DOHH2 (cell line): ENCODE measurements around the gene FRG1.
"Not testable (repeated sequence)": the region's sequence is repeated elsewhere in the genome, so short reads cannot be mapped to it uniquely, and the experiment has no call there.

Experiments used
- H3F3A ChIP-seq: fragments of 200-600 bp; sonication (generic), shearing (Covaris generic); 2 replicates; pipeline ENCODE4 v1.6.0; 2016; ENCODE audit warnings: antibody characterized with exemption, mild to moderate bottlenecking; ENCODE audit not compliant: control insufficient read depth, insufficient read depth
- H3K27ac ChIP-seq: fragments of 200-600 bp; sonication (generic); 2 replicates; pipeline ENCODE4 v1.5.1; 2014; ENCODE audit warnings: low read depth, mild to moderate bottlenecking, low read length, moderate library complexity
- H3K27me3 ChIP-seq: fragments of 200-600 bp; sonication (generic); 2 replicates; pipeline ENCODE4 v1.6.1; 2014; ENCODE audit warnings: mild to moderate bottlenecking, low read length, mixed read lengths; ENCODE audit not compliant: control insufficient read depth
- H3K36me3 ChIP-seq: fragments of 200-600 bp; sonication (generic); 2 replicates; pipeline ENCODE4 v1.6.1; 2014; ENCODE audit warnings: mild to moderate bottlenecking, low read length, moderate library complexity, mixed read lengths; ENCODE audit not compliant: control insufficient read depth
- H3K4me1 ChIP-seq: fragments of 200-600 bp; sonication (generic); 2 replicates; pipeline ENCODE4 v1.6.1; 2014; ENCODE audit warnings: mild to moderate bottlenecking, low read length, mixed read lengths; ENCODE audit not compliant: control insufficient read depth
- H3K4me2 ChIP-seq: fragments of 200-600 bp; sonication (generic); 2 replicates; pipeline ENCODE4 v1.6.0; 2014; ENCODE audit warnings: mild to moderate bottlenecking, low read length, moderate library complexity
- H3K4me3 ChIP-seq: fragments of 200-600 bp; sonication (generic); 2 replicates; pipeline ENCODE4 v1.5.1; 2014; ENCODE audit warnings: mild to moderate bottlenecking, low read length, mixed read lengths
- H3K79me2 ChIP-seq: fragments of 200-600 bp; sonication (generic); 2 replicates; pipeline ENCODE4 v1.6.1; 2014; ENCODE audit warnings: mild to moderate bottlenecking, low read length, mixed read lengths; ENCODE audit not compliant: control insufficient read depth
- H3K9me2 ChIP-seq: fragments of 200-600 bp; sonication (generic); replicated peaks from 2 replicates; pipeline ENCODE4 v1.6.1; 2014; ENCODE audit warnings: mild to moderate bottlenecking, low read length, mixed read lengths; ENCODE audit not compliant: control insufficient read depth
- H3K9me3 ChIP-seq: fragments of 200-600 bp; sonication (generic); 2 replicates; pipeline ENCODE4 v1.6.1; 2014; ENCODE audit warnings: antibody characterized with exemption, low read length, mixed read lengths; ENCODE audit not compliant: control insufficient read depth, insufficient read depth
- H4K20me1 ChIP-seq: fragments of 200-600 bp; sonication (generic); 2 replicates; pipeline ENCODE4 v1.6.0; 2014; ENCODE audit warnings: low read depth, mild to moderate bottlenecking, antibody characterized with exemption, low read length, moderate library complexity; ENCODE audit not compliant: control insufficient read depth, insufficient read depth
- CTCF ChIP-seq: fragments of 200-600 bp; sonication (generic); IDR thresholded peaks from one replicate; pipeline ENCODE4 v1.5.1; 2014; ENCODE audit warnings: antibody characterized with exemption, mild to moderate bottlenecking, low read depth, low read length; ENCODE audit not compliant: poor library complexity, severe bottlenecking
- EZH2phosphoT487 ChIP-seq: fragments of 200-600 bp; sonication (generic); IDR thresholded peaks from 2 replicates; pipeline ENCODE4 v1.6.1; 2017; ENCODE audit warnings: borderline replicate concordance, mild to moderate bottlenecking, antibody characterized with exemption, low read length, moderate library complexity, mixed read lengths

The FRG1 gene

GRCh38 chr4:189988877-189989431 lies 48.3 kb downstream of the FRG1 start:
- no peaks in the 10 kb centered on the region for H3K4me1 ChIP-seq
- TF ChIP-seq EZH2phosphoT487 (no peak), CTCF (no peak)
- H3K27ac ChIP-seq, result no peak overlapping the region
- no peak overlapping the region for H3K4me3 ChIP-seq
- no peaks in the 10 kb centered on the region for H3K9me2 ChIP-seq
- H3K36me3 ChIP-seq, result no peaks in the 10 kb centered on the region
- H3K27me3 ChIP-seq, result no peaks in the 10 kb centered on the region
- H3K79me2 ChIP-seq, result no peaks in the 10 kb centered on the region
- H4K20me1 ChIP-seq, result no peaks in the 10 kb centered on the region
- H3K4me2 ChIP-seq, result no peak overlapping the region
- H3K9me3 ChIP-seq, result no peaks in the 10 kb centered on the region
- no peaks in the 10 kb centered on the region for H3F3A ChIP-seq

GRCh38 chr4:189989941-189990340 lies 49.3 kb downstream of the FRG1 start:
- H3K27ac ChIP-seq, H3K79me2 ChIP-seq, H3K4me1 ChIP-seq, H3K4me3 ChIP-seq, H4K20me1 ChIP-seq, H3K36me3 ChIP-seq, H3K9me2 ChIP-seq, H3K27me3 ChIP-seq, H3F3A ChIP-seq, H3K9me3 ChIP-seq, H3K4me2 ChIP-seq: not testable (repeated sequence)
